Measurements from ENCODE around the gene THAP9. TPM values are rescaled to one million over a fixed set of nuclear protein-coding genes. Genes with fewer than 3 reads are reported as not detected.
"Not testable (repeated sequence)": the region's sequence is repeated elsewhere in the genome, so short reads cannot be mapped to it uniquely, and the experiment has no call there.

The THAP9 gene
- total RNA-seq, 4 donors from 2014 or later = 1.1 to 6.2 (median 2.8) TPM

- Histone ChIP-seq H3K27me3 (no peaks in the 10 kb centered on the region), H3K27ac (no peak overlapping the region), H3K4me1 (no peaks in the 10 kb centered on the region), H3K4me3 (no peak overlapping the region), H3K9me3 (no peaks in the 10 kb centered on the region), H3K36me3 (peaks cover 0 to 41% (median 0%) of the 10 kb centered on the region in 3 donors)
- WGBS, 2 donors = 45 to 46% methylated on average over 2 of the region's 2 CpGs
- TF ChIP-seq CTCF (IDR thresholded peaks at IDR 0.05) (no peak), POLR2A (IDR thresholded peaks at IDR 0.05) (no peak)
- DNase-seq = no peak
- intact Hi-C loops (cut with DNase I) = no loop called here
Observed at GRCh38 chr4:82913305-82913704, 12.8 kb downstream of the THAP9 start.

GRCh38 chr4:82913968-82914367, 13.4 kb downstream of the THAP9 start:
- peaks cover 0 to 37% (median 0%) of the 10 kb centered on the region in 3 donors for H3K36me3 ChIP-seq
- intact Hi-C loops (cut with DNase I); H3K27ac ChIP-seq; DNase-seq; H3K4me3 ChIP-seq; H3K4me1 ChIP-seq; H3K9me3 ChIP-seq; H3K27me3 ChIP-seq: not testable (repeated sequence)
- 89 to 100% methylated on average over 2 of the region's 2 CpGs for WGBS, 2 donors

DNA sequence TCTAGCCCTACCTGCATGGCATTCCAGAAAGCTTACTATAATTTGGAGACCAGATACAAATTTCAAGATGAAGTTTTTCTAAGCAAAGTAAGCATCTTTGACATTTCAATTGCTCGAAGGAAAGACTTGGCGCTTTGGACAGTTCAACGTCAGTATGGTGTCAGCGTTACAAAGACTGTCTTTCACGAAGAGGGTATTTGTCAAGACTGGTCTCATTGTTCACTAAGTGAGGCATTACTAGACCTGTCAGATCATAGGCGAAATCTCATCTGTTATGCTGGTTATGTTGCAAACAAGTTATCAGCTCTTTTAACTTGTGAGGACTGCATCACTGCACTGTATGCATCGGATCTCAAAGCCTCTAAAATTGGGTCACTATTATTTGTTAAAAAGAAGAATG, 17.6 kb downstream of the THAP9 start:
- intact Hi-C loops (cut with DNase I) = no loop called here
- Histone ChIP-seq H3K4me1 (no peaks in the 10 kb centered on the region), H3K9me3 (no peaks in the 10 kb centered on the region), H3K36me3 (peaks cover 0 to 20% (median 0%) of the 10 kb centered on the region in 3 donors), H3K27me3 (no peaks in the 10 kb centered on the region), H3K27ac (no peak overlapping the region), H3K4me3 (no peak overlapping the region)
- DNase-seq = no peak
- TF ChIP-seq POLR2A (IDR thresholded peaks at IDR 0.05) (no peak), CTCF (IDR thresholded peaks at IDR 0.05) (no peak)
- 88 to 92% methylated on average over 7 of the region's 7 CpGs for WGBS, 2 donors

GRCh38 chr4:82919386-82919785, 18.9 kb downstream of the THAP9 start:
- WGBS, 2 donors = 77 to 84% methylated on average over 2 of the region's 2 CpGs
- H3K36me3 ChIP-seq = peaks cover 0 to 20% (median 0%) of the 10 kb centered on the region in 3 donors
- H3K27ac ChIP-seq = no peak overlapping the region
- no peak for DNase-seq
- H3K4me3 ChIP-seq = no peak overlapping the region
- H3K27me3 ChIP-seq = no peaks in the 10 kb centered on the region
- TF ChIP-seq CTCF (IDR thresholded peaks at IDR 0.05) = no peak
- no peak for TF ChIP-seq POLR2A (IDR thresholded peaks at IDR 0.05)
- H3K9me3 ChIP-seq = no peaks in the 10 kb centered on the region
- no peaks in the 10 kb centered on the region for H3K4me1 ChIP-seq
- intact Hi-C loops (cut with DNase I) = no loop called here

DNA sequence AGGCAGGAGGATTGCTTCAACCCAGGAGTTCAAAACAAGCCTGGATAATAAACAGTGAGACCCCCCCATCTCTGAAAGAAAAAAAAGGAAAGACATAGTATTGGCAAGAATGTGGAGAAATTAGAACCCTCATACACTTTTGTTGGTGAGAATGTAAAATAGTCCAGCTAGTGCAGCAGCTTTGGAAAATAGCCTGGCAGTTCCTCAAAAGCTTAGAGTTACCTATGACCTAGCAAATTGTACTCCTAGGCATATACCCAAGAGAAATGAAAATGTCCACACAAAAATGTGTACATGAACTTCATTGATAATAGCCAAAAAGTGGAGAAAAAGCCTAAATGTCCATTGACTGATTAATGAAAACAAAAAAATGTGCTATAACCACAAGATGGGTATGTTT, 21.3 kb downstream of the THAP9 start:
- no peaks in the 10 kb centered on the region for H3K4me1 ChIP-seq
- H3K27ac ChIP-seq = no peak overlapping the region
- DNase-seq = no peak
- no peak for TF ChIP-seq POLR2A (IDR thresholded peaks at IDR 0.05)
- TF ChIP-seq CTCF (IDR thresholded peaks at IDR 0.05) = no peak
- intact Hi-C loops (cut with DNase I) = no loop called here
- peaks cover 0 to 22% (median 0%) of the 10 kb centered on the region in 3 donors for H3K36me3 ChIP-seq
- no peaks in the 10 kb centered on the region for H3K9me3 ChIP-seq
- no peak overlapping the region for H3K4me3 ChIP-seq
- H3K27me3 ChIP-seq = no peaks in the 10 kb centered on the region
